DOHH2 (cell line): Measurements from ENCODE around the gene DNAJC15.
"Not testable (repeated sequence)": the region's sequence is repeated elsewhere in the genome, so short reads cannot be mapped to it uniquely, and the experiment has no call there.

ENCODE experiments used
- EZH2phosphoT487 ChIP-seq: fragments of 200-600 bp; sonication (generic); IDR thresholded peaks from 2 replicates; pipeline ENCODE4 v1.6.1; 2017; ENCODE audit warnings: borderline replicate concordance, mild to moderate bottlenecking, antibody characterized with exemption, low read length, moderate library complexity, mixed read lengths
- TF ChIP-seq, protein P1 (sequence below): fragments of 200-600 bp; sonication (generic); IDR thresholded peaks from one replicate; pipeline ENCODE4 v1.5.1; 2014; ENCODE audit warnings: antibody characterized with exemption, mild to moderate bottlenecking, low read depth, low read length; ENCODE audit not compliant: poor library complexity, severe bottlenecking

DNA sequence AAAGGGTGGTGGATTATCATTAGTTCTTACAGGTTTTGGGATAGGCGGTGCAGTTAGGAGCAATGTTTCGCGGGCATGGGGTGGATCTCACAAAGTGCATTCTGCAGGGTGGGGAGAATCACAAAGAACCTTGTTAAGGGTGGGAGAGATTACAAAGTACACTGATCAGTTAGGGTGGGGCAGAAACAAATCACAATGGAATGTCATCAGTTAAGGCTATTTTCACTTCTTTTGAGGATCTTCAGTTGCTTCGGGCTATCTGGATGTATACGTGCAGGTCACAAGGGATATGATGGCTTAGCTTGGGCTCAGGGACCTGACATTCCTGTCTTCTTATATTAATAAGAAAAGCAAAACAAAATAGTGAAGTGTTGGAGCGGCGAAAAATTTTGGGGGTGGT, 36.4 kb downstream of the DNAJC15 start:
- TF ChIP-seq, protein P1, sequence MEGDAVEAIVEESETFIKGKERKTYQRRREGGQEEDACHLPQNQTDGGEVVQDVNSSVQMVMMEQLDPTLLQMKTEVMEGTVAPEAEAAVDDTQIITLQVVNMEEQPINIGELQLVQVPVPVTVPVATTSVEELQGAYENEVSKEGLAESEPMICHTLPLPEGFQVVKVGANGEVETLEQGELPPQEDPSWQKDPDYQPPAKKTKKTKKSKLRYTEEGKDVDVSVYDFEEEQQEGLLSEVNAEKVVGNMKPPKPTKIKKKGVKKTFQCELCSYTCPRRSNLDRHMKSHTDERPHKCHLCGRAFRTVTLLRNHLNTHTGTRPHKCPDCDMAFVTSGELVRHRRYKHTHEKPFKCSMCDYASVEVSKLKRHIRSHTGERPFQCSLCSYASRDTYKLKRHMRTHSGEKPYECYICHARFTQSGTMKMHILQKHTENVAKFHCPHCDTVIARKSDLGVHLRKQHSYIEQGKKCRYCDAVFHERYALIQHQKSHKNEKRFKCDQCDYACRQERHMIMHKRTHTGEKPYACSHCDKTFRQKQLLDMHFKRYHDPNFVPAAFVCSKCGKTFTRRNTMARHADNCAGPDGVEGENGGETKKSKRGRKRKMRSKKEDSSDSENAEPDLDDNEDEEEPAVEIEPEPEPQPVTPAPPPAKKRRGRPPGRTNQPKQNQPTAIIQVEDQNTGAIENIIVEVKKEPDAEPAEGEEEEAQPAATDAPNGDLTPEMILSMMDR = not testable (repeated sequence)
- not testable (repeated sequence) for TF ChIP-seq EZH2phosphoT487
